CD4-positive, alpha-beta T cell treated with Interleukin-15 for 4 hours (primary cell): ENCODE data around the gene HUS1.
"Not testable (repeated sequence)": the region's sequence is repeated elsewhere in the genome, so short reads cannot be mapped to it uniquely, and the experiment has no call there.

ENCODE experiments used
- DNase-seq: peaks from one replicate; pipeline ENCODE4 v3.0.0-alpha.2; 2020; ENCODE audit warnings: low spot score

The HUS1 gene

DNA sequence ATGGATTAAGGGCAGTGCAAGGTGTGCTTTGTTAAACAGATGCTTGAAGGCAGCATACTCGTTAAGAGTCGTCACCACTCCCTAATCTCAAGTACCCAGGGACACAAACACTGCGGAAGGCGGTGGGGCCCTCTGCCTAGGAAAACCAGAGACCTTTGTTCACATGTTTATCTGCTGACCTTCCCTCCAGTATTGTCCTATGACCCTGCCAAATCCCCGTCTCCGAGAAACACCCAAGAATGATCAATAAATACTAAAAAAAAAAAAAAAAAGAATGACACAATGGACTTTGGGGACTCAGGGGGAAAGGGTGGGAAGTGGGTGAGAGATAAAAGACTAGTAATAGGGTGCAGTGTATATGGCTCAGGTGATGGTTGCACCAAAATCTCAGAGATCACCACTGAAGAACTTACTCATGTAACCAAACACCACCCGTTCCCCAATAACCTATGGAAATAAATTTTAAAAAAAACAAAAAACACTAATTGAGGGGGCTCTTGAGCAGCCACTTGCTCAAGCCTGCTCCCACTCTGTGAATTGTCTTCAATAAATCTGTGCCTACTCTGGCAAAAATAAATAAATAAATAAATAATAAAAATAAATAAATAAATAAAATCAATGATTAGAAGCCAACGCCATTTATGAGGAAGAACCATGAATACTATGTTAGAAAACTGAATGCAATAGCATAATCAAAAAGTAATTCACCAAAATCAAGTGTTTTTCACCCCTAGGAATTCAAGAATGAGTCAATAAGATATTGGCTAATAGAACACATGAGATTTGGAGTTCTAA lies 56.1 kb downstream of the HUS1 start:
- DNase-seq: not testable (repeated sequence)

- not testable (repeated sequence) for DNase-seq
These were observed 62.9 kb downstream of the HUS1 start for GRCh38 chr7:47916514-47916913.

- DNase-seq: no peak
These were observed 63.8 kb downstream of the HUS1 start for GRCh38 chr7:47915616-47915976.

DNA sequence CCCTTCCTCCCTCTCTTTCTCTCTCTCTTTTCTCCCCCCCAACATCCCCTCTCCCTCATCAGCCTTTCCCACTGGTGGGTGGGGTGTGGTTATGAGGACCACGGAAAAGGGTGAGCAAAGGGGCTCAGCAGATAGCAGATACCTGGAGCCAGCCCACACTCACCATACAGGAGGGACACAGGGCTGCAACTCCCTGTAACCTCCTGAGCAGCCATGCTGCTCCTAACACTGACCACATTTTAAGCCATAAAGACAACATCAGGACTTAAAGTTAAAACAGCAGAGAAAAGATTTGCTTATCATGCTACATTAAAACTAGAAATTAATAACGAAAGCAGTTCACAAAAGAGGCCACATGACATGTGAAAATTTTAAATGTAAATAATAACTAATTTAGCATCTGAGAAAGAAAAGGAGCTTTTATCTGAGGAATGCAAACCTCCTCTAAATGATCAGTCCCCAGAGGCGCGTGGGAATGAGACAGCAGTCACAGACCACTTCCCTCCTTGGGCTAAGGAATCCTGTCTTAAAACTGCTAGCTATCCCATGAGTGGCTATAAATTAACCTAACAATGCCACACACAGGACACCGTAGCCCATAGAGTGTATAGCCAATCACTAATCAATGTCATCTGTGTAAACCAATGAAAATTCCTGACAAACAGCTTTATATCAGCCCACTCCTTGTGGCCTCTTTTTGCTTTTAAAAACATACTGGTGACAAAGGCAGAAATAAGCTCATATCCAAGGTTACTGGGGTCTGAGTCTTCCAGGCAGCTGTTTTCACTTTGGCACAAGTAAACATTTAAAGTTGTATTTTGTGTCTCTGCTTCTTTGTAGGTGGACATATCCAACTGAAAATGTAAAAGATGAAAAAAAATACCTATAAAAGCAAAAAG lies 64.4 kb downstream of the HUS1 start:
- no peak for DNase-seq
